GM19463 (cell line): ENCODE data around the gene DNAI1.
"Not testable (repeated sequence)": the region's sequence is repeated elsewhere in the genome, so short reads cannot be mapped to it uniquely, and the experiment has no call there.

Experiments used
- ATAC-seq: cut with Tn5 transposase; IDR thresholded peaks from one replicate; pipeline ENCODE4 v1.9.1; 2021; ENCODE audit warnings: mild to moderate bottlenecking, moderate library complexity; ENCODE audit not compliant: unreplicated experiment

The DNAI1 gene

DNA sequence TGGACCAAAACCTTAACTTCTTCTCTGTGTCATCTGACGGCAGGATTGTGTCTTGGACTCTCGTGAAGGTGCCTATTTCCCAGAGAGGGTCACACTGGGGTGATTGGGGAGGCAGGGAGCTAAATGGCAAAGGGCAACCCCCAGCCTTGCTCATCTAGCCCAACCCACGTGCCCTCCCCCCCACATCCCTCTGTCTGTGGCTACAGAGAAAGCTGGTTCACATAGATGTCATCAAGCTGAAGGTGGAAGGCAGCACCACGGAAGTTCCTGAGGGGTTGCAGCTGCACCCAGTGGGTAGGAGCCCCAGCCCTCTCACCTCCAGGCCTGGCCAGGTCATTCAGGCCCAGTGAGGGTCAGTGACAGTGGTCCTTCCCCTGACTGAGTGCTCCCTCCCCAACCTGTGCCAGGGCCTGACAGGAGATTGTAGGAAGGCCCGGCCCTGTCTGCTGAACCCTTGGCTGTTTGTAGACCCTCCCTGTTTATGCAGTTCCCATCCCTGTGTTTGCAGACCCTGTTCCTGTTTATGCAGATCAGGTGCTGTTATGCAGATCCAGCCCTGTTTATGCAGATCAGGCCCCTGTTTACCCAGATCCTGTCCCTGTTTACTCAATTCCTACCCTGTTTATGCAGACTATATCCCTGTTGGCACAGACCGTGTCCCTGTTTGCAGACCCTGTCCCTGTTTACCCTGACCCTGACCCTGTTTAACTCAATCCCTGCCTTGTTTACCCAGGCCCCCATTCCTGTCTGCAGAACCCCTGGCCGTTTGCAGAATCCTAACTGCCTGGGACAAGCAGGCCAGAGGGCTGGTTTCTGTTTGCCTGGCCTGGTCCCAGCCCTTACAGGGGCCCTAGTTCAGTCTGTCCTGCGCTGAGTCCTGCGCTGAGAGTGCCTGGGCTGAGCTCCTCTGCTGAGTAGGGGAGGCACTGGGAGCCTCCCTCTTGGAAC lies 53.8 kb downstream of the DNAI1 start:
- ATAC-seq = no peak

DNA sequence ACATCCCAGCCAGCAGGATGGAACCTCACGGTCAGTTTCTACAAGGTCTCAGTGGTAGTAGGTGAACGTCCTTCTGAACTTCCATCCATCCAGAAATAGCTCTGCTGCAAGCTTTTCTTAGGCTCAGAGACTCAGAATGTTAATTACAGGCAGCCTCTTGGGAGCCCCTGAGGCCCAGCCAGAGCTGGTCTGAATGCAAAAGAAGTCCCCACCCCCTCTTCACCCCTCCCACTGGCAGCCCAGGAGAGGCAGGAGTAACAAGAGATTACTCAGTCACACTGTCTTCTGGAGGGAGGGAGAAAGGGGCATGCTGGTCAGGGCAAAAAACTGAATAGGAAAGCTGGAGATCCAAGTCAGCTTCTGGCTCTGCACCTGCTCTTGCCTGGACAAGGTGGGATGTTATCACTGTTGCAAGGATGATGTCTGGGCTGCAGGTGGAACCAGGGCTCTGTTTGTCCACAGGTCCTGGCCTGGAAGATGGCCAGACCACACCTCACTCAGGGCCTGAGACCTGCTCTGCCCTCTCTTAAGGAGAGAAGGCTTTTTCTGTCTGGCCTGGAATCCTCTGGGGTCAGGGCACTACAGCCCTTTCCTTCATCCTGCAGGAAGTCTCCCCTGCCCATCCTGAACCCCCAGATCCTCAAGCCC lies 55.1 kb downstream of the DNAI1 start:
- no peak for ATAC-seq

DNA sequence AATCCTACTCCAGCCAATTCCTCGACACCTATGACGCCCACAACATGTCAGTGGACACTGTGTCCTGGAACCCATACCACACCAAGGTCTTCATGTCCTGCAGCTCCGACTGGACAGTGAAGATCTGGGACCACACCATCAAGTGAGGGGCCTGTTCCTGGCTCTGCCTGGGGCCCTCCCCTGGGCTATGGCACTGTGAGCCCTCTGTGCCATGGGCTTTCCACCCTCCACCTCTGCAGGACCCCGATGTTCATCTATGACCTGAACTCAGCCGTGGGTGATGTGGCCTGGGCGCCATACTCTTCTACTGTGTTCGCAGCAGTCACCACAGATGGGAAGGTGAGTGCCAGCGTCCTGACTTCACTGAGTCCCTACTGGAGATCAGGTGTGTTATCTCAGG lies 55.8 kb downstream of the DNAI1 start:
- no peak for ATAC-seq

DNA sequence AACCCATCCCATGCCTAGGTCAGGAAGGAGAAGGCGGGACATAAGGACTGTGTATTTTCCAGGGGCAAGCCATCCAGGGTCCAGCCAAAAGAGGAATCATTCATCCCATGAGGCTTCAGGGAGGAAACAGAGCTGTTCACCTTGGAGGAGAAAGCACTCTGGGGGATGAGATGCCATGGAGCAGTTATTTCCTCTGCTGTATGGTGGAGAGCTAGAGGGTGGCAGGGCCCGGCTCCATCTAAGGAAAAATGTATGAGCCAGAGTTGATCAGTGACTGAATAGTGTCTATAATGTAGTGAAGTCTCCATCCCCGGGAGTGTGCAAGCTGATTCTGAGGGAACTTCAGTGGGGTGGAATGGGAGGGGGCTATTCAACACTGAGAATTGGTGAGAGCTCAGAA lies 56.2 kb downstream of the DNAI1 start:
- ATAC-seq = no peak

DNA sequence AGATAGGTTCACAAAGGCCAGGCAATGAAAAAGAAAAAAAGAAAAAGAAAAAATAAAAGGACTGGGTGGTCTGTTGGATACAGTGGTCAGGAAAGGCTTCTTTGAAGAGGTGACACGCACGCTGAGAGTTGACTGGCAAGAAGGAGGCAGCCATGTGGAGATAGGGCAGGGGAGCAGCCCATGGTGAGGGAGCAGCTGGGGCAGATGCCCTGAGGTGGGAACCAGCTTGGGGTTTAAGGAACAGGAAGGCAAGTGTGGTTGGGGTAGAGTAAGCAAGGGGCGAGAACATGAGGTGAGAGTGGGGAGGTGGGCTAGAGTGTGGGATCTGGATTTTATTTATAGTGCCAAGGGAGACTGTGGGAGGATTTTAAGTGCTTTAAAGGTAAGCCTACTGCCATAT lies 57.4 kb downstream of the DNAI1 start:
- no peak for ATAC-seq

DNA sequence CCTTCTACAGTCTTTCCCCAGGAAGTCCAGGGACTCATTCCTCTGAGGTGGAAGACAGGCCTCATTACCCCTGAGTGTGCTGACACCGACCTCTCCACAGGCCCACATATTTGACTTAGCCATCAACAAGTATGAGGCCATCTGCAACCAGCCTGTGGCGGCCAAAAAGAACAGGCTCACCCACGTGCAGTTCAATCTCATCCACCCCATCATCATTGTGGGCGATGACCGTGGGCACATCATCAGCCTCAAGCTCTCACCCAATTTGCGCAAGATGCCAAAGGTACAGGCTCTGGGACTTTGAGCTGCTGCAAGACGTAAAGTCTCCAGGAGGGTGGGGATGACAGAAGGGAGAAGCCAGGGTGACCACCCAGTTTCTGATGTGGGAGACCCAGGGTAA lies 58.6 kb downstream of the DNAI1 start:
- no peak for ATAC-seq

DNA sequence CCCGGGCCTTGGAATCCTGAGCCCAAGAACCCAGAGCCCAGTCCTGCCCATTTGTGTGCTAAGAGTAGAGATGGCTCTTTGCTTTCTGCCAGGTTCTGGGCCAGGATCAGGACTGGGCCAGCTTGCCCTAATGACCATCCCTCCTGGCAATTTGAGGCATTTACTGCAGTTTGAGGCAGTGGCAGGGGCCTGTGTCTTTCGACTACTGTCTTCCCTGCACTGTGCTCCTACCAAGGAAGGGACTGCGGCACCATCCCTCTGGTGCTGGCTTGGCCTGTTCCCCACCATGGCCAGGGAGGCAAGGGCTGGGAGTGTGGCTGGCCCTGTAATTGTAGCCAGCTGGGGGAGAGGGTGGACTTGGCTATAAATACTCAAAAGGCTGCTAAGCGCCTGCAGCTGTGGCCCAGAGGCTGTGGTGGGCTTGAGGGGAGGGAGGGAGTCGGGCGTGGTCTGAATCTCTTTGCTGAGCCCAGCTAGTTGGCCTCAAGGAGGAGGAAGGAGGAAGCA lies 59.6 kb downstream of the DNAI1 start:
- ATAC-seq = no peak

DNA sequence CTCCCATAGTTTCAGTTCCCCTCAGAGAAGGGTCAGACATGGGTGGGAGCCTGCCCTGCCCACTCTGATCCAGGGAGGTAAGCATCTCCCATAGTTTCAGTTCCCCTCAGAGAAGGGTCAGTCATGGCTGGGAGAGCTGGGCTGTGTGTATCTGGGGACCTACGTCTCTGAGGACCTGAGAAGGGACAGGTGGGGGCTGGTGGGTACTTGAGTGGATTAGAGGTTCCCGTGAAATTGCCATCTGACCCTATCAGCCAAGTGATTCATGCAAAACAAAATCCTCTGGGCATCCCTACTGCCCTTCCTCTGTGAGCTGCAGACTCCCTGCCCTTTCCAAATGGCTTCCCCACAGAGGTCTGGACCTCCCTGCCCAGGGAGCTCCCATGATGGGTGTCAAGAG lies 60.3 kb downstream of the DNAI1 start:
- ATAC-seq = no peak

DNA sequence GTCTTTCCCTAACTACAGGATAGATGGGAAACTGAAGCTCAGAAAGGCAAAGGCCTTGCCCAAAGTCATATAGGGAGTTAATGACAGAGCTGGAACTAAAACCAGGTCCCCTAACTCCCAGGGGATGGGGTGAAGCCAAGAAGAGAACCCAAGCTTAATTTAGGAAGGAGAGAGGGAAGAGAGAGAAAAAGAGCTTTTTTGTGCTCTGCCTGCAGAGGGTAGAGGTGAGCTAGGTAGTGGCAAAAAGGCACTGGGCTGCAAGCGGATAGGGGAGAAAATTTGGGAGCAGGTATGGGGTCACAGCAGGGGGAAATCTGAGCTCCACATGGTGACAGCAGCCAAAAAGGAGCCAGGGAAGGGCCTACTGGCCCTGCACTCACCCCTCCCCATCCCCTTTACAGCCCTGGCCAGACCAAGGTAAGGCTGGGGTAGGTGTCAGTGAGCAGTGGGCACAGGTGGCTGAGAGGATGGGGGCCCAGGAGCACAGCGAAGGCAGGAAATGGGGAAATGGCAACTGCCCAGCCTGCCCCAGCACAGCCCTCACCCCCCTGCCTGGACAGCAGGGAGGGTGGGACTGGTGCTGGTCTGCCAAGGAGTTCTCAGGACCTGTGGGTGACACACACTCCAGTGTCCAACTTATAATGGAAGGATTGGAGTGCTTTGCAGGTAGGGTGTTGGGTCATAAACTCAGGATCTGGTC lies 60.9 kb downstream of the DNAI1 start:
- ATAC-seq = no peak

DNA sequence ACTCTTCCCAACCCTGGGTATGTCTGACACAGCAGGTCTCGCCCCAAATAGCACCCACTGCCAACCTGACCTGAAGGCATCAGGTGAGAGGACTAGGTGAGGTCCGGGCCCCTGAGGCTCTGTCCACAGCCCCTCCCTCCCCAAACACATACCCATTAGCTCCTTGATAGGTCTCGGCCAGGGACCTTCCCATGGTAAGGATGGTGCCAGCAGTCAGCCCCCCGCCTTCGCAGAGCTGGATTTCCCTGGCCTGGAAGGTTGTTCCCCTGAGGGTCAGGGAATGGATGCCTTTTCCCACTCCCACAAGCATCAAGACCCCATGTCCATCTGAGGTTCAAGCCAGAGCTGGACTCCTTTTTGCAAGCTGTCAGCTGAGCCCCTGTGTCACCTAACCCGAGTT lies 61.5 kb downstream of the DNAI1 start:
- no peak for ATAC-seq

DNA sequence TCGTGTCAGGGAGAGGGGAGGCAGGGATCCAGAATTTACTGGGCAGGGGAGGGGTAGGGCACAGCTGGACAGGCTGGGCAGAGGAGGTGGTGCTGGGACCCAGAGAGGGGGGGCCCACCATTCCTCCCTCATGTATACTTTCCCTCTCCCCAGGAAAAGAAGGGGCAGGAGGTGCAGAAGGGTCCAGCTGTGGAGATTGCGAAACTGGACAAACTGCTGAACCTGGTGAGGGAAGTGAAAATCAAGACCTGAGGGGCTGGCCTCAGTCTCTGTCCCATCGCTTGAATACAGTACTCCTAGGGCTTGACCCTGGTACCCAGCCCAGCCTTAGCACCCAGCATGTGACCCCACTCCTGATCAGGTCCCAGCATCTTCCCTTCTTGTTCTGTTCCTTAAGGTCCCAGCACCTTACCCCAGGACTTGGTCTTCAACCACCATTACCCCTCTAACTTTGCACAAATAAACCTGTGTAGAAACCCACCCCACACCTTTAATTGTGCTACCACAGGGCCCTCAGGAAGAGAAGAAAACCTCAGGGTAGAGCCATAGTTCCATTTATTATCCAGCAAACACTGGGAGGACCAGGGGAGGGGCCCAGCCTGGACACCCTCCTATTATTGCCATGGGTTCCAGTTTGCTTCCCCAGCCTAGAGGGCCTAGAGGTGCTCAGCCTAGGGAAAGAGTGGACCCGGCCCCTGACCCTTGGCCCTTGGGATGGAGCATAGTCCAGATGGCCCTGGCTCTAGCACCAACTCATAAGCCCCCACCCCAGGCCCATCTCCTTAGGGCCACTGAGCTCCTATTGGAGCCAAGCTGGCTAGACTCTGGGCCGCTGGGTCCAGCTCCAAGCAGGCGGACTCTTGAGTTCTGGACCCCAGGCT lies 62.1 kb downstream of the DNAI1 start:
- ATAC-seq = no peak

DNA sequence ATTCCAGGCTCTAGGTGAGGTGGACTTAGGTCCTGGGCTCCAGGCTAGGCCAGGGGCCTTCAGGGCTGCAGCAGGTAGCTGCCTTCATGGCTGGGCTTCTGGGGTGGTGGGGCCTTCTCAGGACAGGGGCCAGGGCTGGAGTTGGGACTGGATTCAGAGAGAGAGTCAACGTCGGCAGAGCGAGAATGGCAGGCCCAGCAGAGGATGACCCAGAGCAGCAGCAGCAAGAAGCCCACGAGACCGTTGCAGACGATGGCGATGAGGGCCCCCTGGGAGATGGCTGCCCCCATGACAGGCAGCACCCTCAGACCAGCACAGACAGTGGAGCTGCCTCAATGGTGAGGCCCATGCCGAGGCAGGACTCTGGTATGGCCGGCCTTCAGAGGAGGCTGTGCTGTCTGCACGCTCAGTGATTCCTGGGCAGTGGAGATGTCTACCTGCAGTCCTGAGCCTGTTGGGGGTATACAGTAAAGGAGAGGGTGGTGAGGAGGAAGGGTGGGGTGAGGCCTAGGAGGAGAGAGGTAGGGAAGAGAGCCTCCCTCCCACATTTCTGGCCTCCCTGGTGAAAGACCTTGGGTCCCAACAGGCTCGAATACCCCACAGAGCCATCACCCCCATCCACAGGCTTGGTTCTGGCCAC lies 62.9 kb downstream of the DNAI1 start:
- no peak for ATAC-seq

DNA sequence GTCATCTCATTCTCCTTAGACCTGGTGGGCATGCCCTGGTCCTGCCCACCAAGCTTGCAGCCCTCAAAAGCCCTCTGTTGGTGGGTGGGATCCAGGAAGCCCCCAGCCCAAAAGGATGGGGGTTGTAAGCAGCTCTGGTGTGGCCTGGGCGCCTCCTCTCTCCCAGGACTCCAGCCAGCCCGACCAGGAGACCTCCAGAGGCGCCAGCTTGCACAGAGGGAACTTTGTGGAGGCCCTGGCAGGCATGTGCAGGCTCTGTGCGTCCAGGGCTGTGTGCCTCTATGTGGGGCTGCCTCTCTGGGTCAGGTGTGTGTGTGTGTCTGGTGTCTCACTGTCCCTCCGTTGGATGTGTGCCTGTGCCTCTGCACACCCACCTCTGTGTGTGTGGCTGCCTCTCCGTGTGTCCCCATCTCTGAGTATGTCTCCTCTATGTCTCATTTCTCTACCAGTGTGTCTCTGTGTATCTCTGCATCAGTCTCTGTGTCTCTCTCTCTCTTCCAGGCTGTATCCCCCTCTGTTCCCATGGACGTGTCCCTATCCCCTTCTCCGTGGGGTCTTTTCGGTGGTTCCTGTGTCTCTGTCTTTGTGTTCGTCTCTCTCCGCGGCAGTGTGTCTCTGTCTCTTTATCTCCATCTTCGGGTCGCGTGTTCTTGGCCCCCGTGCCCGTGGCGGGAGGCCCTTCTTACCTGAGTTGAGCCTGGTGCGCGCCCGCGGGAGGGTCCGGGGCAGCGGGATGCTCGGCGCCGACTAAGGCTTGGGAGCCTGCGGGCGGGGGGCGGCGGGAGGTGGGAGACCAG lies 63.7 kb downstream of the DNAI1 start:
- no peak for ATAC-seq

DNA sequence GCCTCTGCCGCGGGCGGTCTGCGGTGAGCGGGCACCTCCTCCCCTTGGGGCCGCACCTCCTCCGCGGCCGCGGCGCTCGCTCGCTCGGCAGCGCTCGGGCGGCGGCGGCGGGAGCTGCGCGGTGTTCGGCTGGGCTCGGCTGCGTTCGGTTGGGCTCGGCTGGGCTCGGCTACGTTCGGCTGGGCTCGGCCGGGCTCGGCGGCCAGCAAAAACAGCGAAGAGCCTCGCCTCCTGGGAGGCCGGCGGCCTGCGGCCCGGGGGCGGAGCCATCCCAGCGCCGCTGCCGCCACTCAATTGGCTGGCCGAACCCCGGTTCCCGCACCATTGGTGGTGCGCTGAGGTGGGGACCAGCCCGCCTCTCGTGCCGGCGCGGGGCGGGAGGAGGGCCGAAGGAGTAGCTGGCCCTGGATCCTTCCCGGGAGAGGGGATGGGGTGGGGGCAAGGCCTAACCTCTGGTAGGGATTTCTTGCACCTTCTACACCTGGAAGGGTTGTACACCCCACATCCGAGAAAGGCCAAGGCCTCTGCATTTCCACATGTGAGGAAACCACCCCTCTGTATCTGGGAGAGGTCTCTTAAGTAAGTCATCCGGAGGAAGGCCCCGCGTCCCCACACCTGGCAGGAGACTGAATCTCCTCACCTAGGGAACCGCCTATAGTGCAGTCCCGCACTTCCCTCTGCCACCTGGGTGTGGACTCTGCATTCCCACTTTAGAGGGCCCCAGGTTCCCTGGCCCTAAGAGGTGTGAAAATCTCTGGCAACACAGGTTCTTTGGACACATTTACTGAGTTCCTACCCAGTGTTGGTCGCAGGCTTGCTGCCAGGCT lies 64.6 kb downstream of the DNAI1 start, which contains the start of gene ENHO:
Gene ENHO (minus strand): TSS at position 20 of the 827 bp plus-strand sequence. CDS start 1,295 bp downstream, outside the sequence.
- peak; percentile 82 for ATAC-seq

DNA sequence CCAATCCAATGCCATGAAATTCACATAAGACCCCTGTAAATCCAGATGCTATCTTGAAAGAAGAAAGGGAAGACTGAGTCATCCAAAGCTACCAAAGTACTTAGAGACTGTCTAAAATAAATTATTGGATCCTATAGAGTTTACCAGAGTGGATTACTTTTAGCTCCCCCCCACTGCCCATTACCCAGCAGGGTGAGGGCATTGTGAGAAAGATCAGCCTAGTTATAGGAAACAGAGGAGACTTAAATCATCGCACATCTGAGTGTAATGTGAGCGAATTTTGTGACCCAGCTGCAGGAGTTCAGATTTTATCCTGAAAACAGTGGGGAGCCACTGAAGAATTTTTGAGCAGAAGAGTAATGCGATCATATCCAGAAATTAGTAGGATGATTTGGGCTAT lies 65.7 kb downstream of the DNAI1 start:
- no peak for ATAC-seq

DNA sequence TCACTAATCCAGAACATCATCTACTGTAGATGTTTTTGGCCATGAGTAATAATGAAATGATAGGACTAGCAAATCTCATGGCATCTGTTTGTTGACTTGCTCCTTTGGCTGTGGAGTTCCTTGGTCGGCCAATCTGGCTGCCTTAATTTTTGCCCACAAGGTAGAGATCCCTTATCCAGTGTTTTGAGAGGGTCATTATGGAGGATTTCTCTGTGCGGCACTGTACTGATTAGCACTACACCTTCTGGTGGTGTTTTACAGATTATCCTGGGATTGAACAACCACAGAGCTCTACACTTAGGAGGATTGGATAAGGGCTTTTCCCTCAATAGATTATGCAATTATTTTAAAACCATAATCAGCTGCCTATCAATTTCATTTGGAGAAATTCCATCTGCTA lies 67.4 kb downstream of the DNAI1 start:
- no peak for ATAC-seq

DNA sequence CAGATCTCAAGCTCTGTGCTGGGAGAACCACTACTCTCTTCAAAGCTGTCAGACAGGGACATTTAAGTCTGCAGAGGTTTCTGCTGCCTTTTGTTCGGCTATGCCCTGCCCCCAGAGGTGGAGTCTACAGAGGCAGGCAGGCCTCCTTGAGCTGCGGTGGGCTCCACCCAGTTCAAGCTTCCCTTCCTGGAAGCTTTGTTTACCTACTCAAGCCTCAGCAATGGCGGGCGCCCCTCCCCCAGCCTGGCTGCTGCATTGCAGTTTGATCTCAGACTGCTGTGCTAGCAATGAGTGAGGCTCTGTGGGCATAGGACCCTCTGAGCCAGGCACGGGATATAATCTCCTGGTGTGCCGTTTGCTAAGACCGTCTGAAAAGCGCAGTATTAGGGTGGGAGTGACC lies 73.4 kb downstream of the DNAI1 start:
- not testable (repeated sequence) for ATAC-seq

DNA sequence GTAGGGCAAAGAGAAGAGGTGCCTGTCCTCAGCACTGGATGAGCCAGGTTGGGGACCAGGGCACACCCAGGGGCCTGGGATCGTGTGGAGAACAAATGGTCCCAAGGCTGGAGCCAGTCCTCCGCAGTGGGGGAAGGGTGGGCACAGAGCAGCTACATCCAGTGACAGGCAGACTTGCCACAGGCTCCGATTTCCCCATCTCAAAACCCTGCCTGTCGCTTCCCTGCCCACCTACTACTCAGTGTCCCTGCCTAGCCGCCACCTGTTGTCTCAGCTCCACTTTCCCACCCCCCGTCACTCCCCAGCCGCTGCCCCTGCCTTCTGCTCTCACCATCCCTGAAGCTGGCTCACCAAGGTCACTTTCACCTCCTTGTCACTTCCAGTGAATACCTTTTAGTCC lies 78.1 kb downstream of the DNAI1 start:
- ATAC-seq = no peak
